Right lobe of liver (tissue), 4 donors: ENCODE data around the gene C11orf58.
A peak's percentile ranks its signal among the peaks of the same experiment; 100 is the strongest.

ENCODE experiments used
- CTCF ChIP-seq, 4 donors: fragments of 200-600 bp in 3 of 4; fragments of 450-650 bp in 1 of 4; IDR thresholded peaks; one replicate each; pipeline versions ENCODE4 v1.5.1 to v1.8.0; 2016 to 2022; ENCODE audit warnings: antibody characterized with exemption in 4 of 4, mild to moderate bottlenecking in 2 of 4
- POLR2A ChIP-seq: fragments of 450-650 bp; IDR thresholded peaks from one replicate; pipeline ENCODE4 v1.6.1; 2017; ENCODE audit warnings: antibody characterized with exemption, mild to moderate bottlenecking
- donor health status: DM: no; HTN: no; CAD: no.
- donor health status: DM: no; HTN: no; CAD: no.
- donor health status: DM: no; HTN: yes; CAD: no.

GRCh38 chr11:16785520-16786128, 47.2 kb downstream of the C11orf58 start:
- TF ChIP-seq CTCF (IDR thresholded peaks at IDR 0.05) (peak; percentile 89 to 94 (median 91)), POLR2A (no peak)
